H4 (cell line): ENCODE measurements around the gene MESD. TPM values are rescaled to one million over a fixed set of nuclear protein-coding genes. Genes with fewer than 3 reads are reported as not detected.

Experiments
- DNase-seq: peaks from one replicate; pipeline ENCODE4 v3.0.0-alpha.2; 2015; ENCODE audit warnings: low spot score
- total RNA-seq: library from RNA; depleted of rRNA; stranded (reverse); fragments of >200 nt; shearing (Covaris generic); gene quantifications from 2 replicates; pipeline ENCODE4 v1.2.3, GENCODE V29; 2014; rRNA removed

MESD gene
- 23.8 and 28.9 TPM in 2 replicates for total RNA-seq

- DNase-seq = peak; percentile 88
Observed at GRCh38 chr15:80989518-80990478, at the start of gene MESD. Gene MESD, minus strand, starts transcription at chr15:80989819. Its CDS starts 28 bp downstream, at chr15:80989791.

- no peak for DNase-seq
Observed at GRCh38 chr15:81038975-81039607, 49.5 kb upstream of the MESD start.

GRCh38 chr15:81037952-81038743 lies 48.5 kb upstream of the MESD start:
- no peak for DNase-seq

- no peak for DNase-seq
Observed at GRCh38 chr15:81033508-81033907, 43.9 kb upstream of the MESD start.

- DNase-seq = no peak
Observed at GRCh38 chr15:81032818-81033217, 43.2 kb upstream of the MESD start.

- no peak for DNase-seq
Observed at GRCh38 chr15:81032355-81032754, 42.7 kb upstream of the MESD start.

- no peak for DNase-seq
Observed at GRCh38 chr15:81031203-81031602, 41.6 kb upstream of the MESD start.

- no peak for DNase-seq
Observed at GRCh38 chr15:81030301-81030750, 40.7 kb upstream of the MESD start.

- DNase-seq = no peak
Observed at GRCh38 chr15:81029414-81030300, 40.0 kb upstream of the MESD start.

GRCh38 chr15:81026836-81027599 lies 37.4 kb upstream of the MESD start:
- DNase-seq = no peak

- DNase-seq = no peak
Observed at GRCh38 chr15:81025721-81026370, 36.2 kb upstream of the MESD start.

GRCh38 chr15:81024936-81025335 lies 35.3 kb upstream of the MESD start:
- no peak for DNase-seq

- DNase-seq = no peak
Observed at GRCh38 chr15:81024265-81024872, 34.8 kb upstream of the MESD start.

- no peak for DNase-seq
Observed at GRCh38 chr15:81023483-81024264, 34.1 kb upstream of the MESD start.

- no peak for DNase-seq
Observed at GRCh38 chr15:81021321-81021720, 31.7 kb upstream of the MESD start.

GRCh38 chr15:81018197-81018596 lies 28.6 kb upstream of the MESD start:
- DNase-seq = no peak

GRCh38 chr15:81016489-81017068 lies 27.0 kb upstream of the MESD start:
- no peak for DNase-seq
